CD4-positive, alpha-beta T cell (primary cell): ENCODE measurements around the gene AP1S2. TPM values are rescaled to one million over a fixed set of nuclear protein-coding genes. Genes with fewer than 3 reads are reported as not detected.

ENCODE experiments used
- ATAC-seq: fragments of 200-7000 bp; cut with Tn5 transposase; one replicate; pipeline ENCODE4 v1.10.0; 2022; ENCODE audit warnings: mild to moderate bottlenecking; ENCODE audit not compliant: poor library complexity
- CTCF ChIA-PET: fragments of 350-600 bp; sonication (Branson Sonifier 250); formaldehyde crosslinking; loops from one replicate; lab custom pipeline; 2021; ENCODE audit warnings: antibody characterized with exemption, inconsistent platforms; lab: Charles Lee
- POLR2A ChIA-PET: fragments of 350-600 bp; sonication (Branson Sonifier 250); formaldehyde crosslinking; loops from one replicate; lab custom pipeline; 2021; ENCODE audit warnings: antibody characterized with exemption, inconsistent platforms; lab: Charles Lee
- DNase-seq, 14 experiments: peaks; one replicate each; pipeline ENCODE4 v3.0.0-alpha.2; 2013 to 2020; ENCODE audit warnings: mixed read lengths in 2 of 14
- H3K27ac ChIP-seq, 2 donors: one replicate each; pipeline versions ENCODE4 v1.5.1 to v1.7.0; 2013; ENCODE audit warnings: low read length in 2 of 2, low read depth in 1 of 2, mild to moderate bottlenecking in 1 of 2
- H3K27me3 ChIP-seq, 2 experiments: 1 replicate in 1 of 2; 2 replicates in 1 of 2; pipeline versions ENCODE4 v1.6.1 to v1.7.0; 2013; ENCODE audit warnings: low read length in 2 of 2, control low read depth in 1 of 2, mild to moderate bottlenecking in 1 of 2, moderate library complexity in 1 of 2; ENCODE audit not compliant: insufficient read depth in 2 of 2, control insufficient read depth in 1 of 2
- H3K36me3 ChIP-seq: one replicate; pipeline ENCODE4 v1.6.1; 2013; ENCODE audit warnings: low read length, control low read depth; ENCODE audit not compliant: insufficient read depth
- H3K4me1 ChIP-seq: one replicate; pipeline ENCODE4 v1.6.1; 2013; ENCODE audit warnings: low read length, control low read depth; ENCODE audit not compliant: insufficient read depth
- H3K4me3 ChIP-seq: one replicate; pipeline ENCODE4 v1.5.1; 2013; ENCODE audit warnings: mild to moderate bottlenecking, low read length, moderate library complexity
- H3K9me3 ChIP-seq, 2 experiments: 1 replicate in 1 of 2; 2 replicates in 1 of 2; pipeline versions ENCODE4 v1.6.1 to v1.7.0; 2013; ENCODE audit warnings: low read length in 2 of 2, mild to moderate bottlenecking in 2 of 2, control low read depth in 1 of 2, moderate library complexity in 1 of 2; ENCODE audit not compliant: control insufficient read depth in 1 of 2, insufficient read depth in 1 of 2
- H3K27ac Mint-ChIP-seq: one replicate; pipeline ENCODE4 v1.8.0; 2020; ENCODE audit warnings: mixed read lengths
- H3K27me3 Mint-ChIP-seq: one replicate; pipeline ENCODE4 v1.8.0; 2021; ENCODE audit warnings: mixed read lengths
- H3K36me3 Mint-ChIP-seq: one replicate; pipeline ENCODE4 v1.8.0; 2021; ENCODE audit warnings: low read depth, mixed read lengths
- H3K4me1 Mint-ChIP-seq: one replicate; pipeline ENCODE4 v1.8.0; 2021; ENCODE audit warnings: low read depth, mixed read lengths
- H3K4me3 Mint-ChIP-seq: one replicate; pipeline ENCODE4 v1.8.0; 2020; ENCODE audit warnings: mild to moderate bottlenecking, mixed read lengths
- H3K9me3 Mint-ChIP-seq: one replicate; pipeline ENCODE4 v1.8.0; 2020; ENCODE audit warnings: mixed read lengths
- CTCF ChIP-seq: fragments of 200-600 bp; IDR thresholded peaks from one replicate; pipeline ENCODE4 v1.8.0; 2022; ENCODE audit warnings: antibody characterized with exemption, mild to moderate bottlenecking
- intact Hi-C, 2 experiments: fragments of 100-400 bp; cut with DNase I in 1 of 2; cut with micrococcal nuclease in 1 of 2; formaldehyde crosslinking; loops; one replicate each; pipeline versions ENCODE4 v1.15.1 to v1.9.0; 2023 to 2025; cut with DNase I, micrococcal nuclease
- total RNA-seq, 174 experiments: library from RNA in 2 of 174; stranded (reverse) in 2 of 174; gene quantifications; one replicate each; pipeline ENCODE4 v1.2.3 and lab custom pipeline; 2021 to 2026

AP1S2 gene
- total RNA-seq, 2 experiments from 2014 or later, result 20.0 to 20.8 TPM

- no peak overlapping the region for H3K27ac ChIP-seq
- H3K27me3 ChIP-seq, result no peaks in the 10 kb centered on the region
- ChIA-PET CTCF (no interaction called here), POLR2A (interaction anchor here (1.6 kb wide), 1 partner anchor 23 kb away, joined by 5 read pairs; the partner anchor contains the start of gene ZRSR2)
- Mint-ChIP-seq H3K36me3 (peaks cover 65% of the 10 kb centered on the region), H3K27ac (peak overlapping the region; percentile 27), H3K4me1 (peaks cover 31% of the 10 kb centered on the region), H3K9me3 (no peaks in the 10 kb centered on the region), H3K4me3 (no peak overlapping the region), H3K27me3 (no peaks in the 10 kb centered on the region)
- ATAC-seq, result no peak
- no peak for DNase-seq
- intact Hi-C loops, result no loop called here
- H3K4me1 ChIP-seq, result peaks cover 16% of the 10 kb centered on the region
- no peak for TF ChIP-seq CTCF
- H3K9me3 ChIP-seq, result no peaks in the 10 kb centered on the region
- peaks cover 44% of the 10 kb centered on the region for H3K36me3 ChIP-seq
- no peak overlapping the region for H3K4me3 ChIP-seq
Observed at GRCh38 chrX:15813416-15813815, 41.2 kb downstream of the AP1S2 start.

DNA sequence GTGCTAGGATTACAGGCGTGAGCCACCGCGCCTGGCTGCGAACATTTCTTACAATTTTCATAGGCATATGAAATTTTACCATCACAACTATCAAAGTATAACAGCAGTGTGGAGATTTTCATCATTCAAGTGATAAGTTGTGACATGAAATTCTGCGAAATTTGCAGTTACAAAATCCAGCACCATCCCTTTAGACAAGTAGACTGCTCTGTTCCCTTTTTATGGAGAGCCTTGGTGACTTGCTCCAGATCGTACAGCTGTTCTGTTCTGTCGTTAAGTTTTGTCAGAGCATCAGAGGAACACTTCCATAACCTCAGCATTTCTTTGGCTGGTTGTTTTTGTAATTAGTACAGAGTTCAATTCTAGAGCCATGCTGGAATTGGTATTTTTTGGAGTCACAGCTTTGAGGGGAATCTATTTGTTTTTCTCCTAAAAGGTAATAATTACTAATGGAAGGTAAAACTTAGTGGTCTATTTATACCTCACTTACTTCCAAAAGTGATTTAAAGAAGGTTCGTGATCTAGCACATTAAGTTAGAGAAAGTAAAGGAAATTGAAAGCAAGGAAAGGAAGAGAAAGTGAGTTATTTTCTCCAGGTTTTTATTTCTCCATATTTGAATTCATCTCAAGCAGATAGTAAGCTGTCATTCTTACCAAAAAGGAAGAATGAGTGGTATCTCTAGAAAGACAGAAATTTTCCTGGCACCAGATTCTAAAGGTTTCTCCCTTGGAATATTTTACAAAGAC, 42.2 kb downstream of the AP1S2 start:
- no peak for ATAC-seq
- H3K9me3 Mint-ChIP-seq, result no peaks in the 10 kb centered on the region
- CTCF ChIA-PET, result interaction anchor here (0.7 kb wide), 1 partner anchor 13 kb away, joined by 3 read pairs; no protein-coding TSS in a partner anchor

GRCh38 chrX:15808254-15808653, 46.4 kb downstream of the AP1S2 start:
- Mint-ChIP-seq H3K9me3 (no peaks in the 10 kb centered on the region), H3K4me3 (no peak overlapping the region), H3K27me3 (no peaks in the 10 kb centered on the region), H3K4me1 (no peaks in the 10 kb centered on the region), H3K27ac (no peak overlapping the region), H3K36me3 (peaks cover 65% of the 10 kb centered on the region)
- intact Hi-C loops, result no loop called here
- Histone ChIP-seq H3K36me3 (peaks cover 58% of the 10 kb centered on the region), H3K27ac (no peak overlapping the region), H3K4me3 (no peak overlapping the region), H3K4me1 (no peaks in the 10 kb centered on the region), H3K27me3 (no peaks in the 10 kb centered on the region), H3K9me3 (no peaks in the 10 kb centered on the region)
- ATAC-seq (no peak), DNase-seq (no peak)
- POLR2A ChIA-PET, result no interaction called here
- TF ChIP-seq CTCF, result no peak
- CTCF ChIA-PET, result interaction anchor here (1.6 kb wide), 1 partner anchor 8 kb away, joined by 5 read pairs; no protein-coding TSS in a partner anchor

More for the DNA sequence above, 42.2 kb downstream of the AP1S2 start:
- peaks cover 16% of the 10 kb centered on the region for H3K4me1 ChIP-seq
- POLR2A ChIA-PET, result no interaction called here
- H3K4me3 Mint-ChIP-seq, result no peak overlapping the region
- no peaks in the 10 kb centered on the region for H3K27me3 ChIP-seq
- H3K27ac Mint-ChIP-seq, result no peak overlapping the region
- H3K27me3 Mint-ChIP-seq, result no peaks in the 10 kb centered on the region
- H3K9me3 ChIP-seq, result no peaks in the 10 kb centered on the region
- no peak overlapping the region for H3K27ac ChIP-seq
- no peak overlapping the region for H3K4me3 ChIP-seq
- intact Hi-C loops, result no loop called here
- H3K4me1 Mint-ChIP-seq, result peaks cover 27% of the 10 kb centered on the region
- no peak for TF ChIP-seq CTCF
- DNase-seq, result no peak
- peaks cover 42% of the 10 kb centered on the region for H3K36me3 ChIP-seq
- H3K36me3 Mint-ChIP-seq, result peaks cover 58% of the 10 kb centered on the region
